ENCODE results near the gene CCSER2.
"Not testable (repeated sequence)": the region's sequence is repeated elsewhere in the genome, so short reads cannot be mapped to it uniquely, and the experiment has no call there.

The CCSER2 gene

GRCh38 chr10:84447701-84448400, 119.5 kb downstream of the CCSER2 start:
- no peak for DNase-seq (ENCODE audit: low read depth in 3 of 3, low spot score in 1 of 3)

- not testable (repeated sequence) for DNase-seq (ENCODE audit: low read depth in 3 of 3, low spot score in 1 of 3)
Measured at GRCh38 chr10:84449351-84449750, 121.0 kb downstream of the CCSER2 start.

DNA sequence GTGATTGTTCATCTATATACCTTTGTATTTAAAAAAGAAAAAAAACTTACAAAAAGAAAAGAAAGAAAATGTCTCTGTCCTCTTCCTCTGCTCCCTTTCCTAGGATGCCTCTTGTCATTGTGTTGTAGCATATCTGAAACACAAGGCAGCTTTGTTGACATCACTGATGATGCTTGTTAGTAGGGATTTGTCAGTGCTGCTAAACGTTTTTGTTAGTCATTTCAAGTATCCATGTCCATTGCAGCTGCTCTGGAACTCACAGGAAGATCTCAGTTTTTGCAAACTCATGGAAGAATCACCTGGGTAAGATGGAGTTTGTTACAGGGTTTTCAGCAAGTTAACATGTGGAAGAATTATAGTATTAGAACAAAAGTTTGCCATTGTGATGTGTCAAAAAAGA, 123.6 kb downstream of the CCSER2 start:
- no peak for DNase-seq (ENCODE audit: low read depth in 3 of 3, low spot score in 1 of 3)

DNA sequence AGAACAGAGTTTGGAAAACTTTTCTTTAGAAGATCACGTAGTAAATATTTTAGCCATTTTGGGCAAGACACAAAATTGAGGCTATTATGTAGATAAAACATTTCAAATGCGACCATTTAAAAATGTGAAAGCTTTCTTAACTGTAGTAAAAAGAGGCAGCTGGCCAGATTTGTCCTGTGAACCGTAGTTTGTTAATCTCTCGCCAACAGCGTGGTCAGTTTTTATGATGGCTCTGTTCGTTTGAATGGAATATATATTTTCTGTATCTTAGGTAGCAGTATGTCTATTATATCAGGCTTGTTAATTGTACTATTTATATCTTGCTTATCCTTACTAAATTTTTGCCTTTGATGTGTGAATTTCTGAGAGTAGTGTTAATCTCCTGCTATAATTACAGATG, 124.9 kb downstream of the CCSER2 start:
- DNase-seq (ENCODE audit: low read depth in 3 of 3, low spot score in 1 of 3) = no peak

GRCh38 chr10:84456126-84456525, 127.7 kb downstream of the CCSER2 start:
- DNase-seq (ENCODE audit: low read depth in 3 of 3, low spot score in 1 of 3) = no peak

DNA sequence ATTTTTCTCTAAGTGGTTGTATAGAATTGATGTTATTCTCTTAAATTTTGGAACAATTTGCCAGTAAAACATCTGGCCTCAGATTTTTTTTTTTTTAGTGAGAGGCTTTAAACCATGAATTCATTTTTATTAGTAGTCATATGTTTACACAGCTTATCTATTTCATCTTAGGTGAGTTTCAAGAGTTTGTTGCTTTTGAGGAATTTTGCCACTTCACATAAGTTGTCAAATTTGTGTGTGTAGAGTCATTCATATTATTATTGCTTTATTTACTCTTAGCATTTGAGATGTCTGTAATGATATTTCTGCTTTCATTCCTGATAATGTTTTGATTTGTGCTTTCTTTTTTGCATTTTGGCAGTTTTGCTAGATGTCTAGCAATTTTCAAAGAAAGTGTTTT, 132.1 kb downstream of the CCSER2 start:
- DNase-seq (ENCODE audit: low read depth in 3 of 3, low spot score in 1 of 3) = no peak

DNA sequence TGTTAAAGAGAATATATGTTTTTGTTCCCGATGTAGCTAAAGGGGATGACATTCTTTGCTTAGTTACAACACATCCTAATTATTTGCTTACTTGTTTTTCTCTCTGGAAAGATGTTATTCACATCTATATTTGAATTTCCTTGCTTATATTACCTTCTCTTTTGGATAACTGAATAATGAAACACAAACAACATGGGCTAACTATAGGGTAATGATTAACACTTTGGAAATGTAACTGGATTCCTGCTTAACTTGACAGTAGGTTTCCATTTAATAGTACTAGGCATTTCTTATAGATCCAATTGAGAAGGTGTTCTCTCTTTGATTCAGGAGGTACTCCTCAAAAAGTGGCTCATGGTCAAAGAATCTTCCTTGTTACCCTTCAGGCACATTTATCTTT, 141.1 kb downstream of the CCSER2 start:
- no peak for DNase-seq (ENCODE audit: low read depth in 3 of 3, low spot score in 1 of 3)

GRCh38 chr10:84473136-84473535, 144.7 kb downstream of the CCSER2 start:
- DNase-seq (ENCODE audit: low read depth in 3 of 3, low spot score in 1 of 3) = no peak

DNA sequence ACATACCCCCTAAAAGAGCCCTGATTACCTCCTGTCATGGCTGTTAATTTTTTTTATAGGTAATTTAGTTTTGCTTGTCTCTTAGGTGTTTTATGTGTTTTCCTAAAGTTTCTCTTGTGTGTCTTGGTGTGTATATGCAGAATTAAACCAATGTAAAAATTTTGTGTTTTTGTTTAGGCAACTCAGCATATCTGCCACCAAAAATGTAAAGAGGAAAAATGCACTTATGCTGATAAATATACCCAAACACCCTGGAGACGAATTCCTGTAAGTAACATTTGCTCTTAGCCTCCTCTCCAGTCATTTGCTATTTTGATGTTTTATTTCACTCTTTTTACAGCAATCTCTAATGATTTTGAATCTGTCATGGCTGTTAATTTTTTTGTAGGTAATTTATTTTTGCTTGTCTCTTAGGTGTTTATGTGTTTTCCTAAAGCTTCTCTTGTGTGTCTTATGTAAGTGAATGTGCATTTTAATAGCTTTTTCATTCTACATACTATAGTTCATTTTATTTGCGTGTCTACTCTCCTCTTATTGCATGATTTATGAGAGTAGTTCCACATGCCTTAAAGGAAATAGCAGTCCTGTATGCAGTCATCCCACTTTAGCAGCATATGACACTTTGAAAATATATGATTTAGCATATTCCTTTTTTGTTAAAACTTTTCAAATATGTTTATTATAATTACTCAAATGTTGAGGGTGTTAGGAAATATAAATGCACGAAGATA, 149.2 kb downstream of the CCSER2 start:
- no peak for DNase-seq (ENCODE audit: low read depth in 3 of 3, low spot score in 1 of 3)

DNA sequence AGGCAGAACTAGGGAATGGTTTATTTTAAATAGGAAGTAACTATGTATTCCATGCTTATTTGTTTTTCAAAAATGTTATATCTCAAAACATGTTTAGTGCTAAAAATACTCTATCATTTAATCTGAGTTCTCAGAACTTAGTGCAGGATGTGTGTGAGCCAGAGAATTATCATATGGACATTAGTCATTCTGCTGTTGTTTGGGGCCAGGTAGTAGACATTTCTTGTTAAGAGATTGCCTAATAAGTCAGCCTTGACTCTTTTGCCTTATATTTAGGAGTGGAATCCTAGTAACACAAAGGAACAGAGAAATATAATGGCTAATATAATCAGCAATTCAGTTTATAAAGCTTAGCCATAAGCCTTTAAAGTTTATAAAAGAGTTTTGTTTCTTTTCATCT, 149.8 kb downstream of the CCSER2 start:
- DNase-seq (ENCODE audit: low read depth in 3 of 3, low spot score in 1 of 3) = no peak

DNA sequence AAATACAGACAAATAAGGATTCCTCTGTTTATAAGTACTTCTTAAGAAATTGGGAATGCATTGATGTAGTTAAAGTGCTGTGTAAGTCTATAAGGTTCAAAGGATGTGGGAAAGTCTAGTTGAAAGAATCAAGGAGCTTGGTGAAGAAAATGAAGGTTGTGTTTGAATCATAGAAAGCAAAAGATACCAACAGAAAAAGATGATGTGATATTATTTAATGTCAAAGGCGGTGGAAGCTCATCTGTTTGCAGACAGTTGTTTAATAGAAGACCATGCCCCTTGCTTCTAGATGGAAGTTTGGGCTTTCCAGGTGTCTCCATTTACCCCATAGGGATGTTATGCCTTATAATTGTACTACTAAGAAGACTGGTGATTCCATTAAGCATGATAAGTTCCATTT, 150.3 kb downstream of the CCSER2 start:
- no peak for DNase-seq (ENCODE audit: low read depth in 3 of 3, low spot score in 1 of 3)

GRCh38 chr10:84484541-84484940, 156.2 kb downstream of the CCSER2 start:
- DNase-seq (ENCODE audit: low read depth in 3 of 3, low spot score in 1 of 3) = no peak

DNA sequence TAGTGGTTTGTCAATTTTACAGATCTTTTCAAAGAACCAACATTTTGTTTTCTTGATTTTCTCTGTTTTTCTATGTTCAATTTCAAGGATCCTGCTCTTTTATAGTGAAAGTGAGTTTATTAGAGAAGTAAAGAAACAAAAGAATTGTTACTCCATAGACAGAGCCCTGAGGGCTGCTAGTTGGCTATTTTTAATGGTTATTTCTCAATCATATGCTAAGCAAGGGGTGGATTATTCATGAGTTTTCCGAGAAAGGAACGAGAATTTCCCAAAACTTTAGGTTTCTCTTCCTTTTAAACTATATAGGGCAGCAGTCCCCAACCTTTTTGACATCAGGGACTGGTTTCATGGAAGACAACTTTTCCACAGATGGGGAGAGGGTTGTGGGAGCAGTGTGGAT, 165.0 kb downstream of the CCSER2 start:
- no peak for DNase-seq (ENCODE audit: low read depth in 3 of 3, low spot score in 1 of 3)

GRCh38 chr10:84493951-84494848, 165.8 kb downstream of the CCSER2 start:
- no peak for DNase-seq (ENCODE audit: low read depth in 3 of 3, low spot score in 1 of 3)

GRCh38 chr10:84494849-84495180, 166.4 kb downstream of the CCSER2 start:
- DNase-seq (ENCODE audit: low read depth in 3 of 3, low spot score in 1 of 3) = no peak

GRCh38 chr10:84497978-84498377, 169.6 kb downstream of the CCSER2 start:
- DNase-seq (ENCODE audit: low read depth in 3 of 3, low spot score in 1 of 3) = no peak

DNA sequence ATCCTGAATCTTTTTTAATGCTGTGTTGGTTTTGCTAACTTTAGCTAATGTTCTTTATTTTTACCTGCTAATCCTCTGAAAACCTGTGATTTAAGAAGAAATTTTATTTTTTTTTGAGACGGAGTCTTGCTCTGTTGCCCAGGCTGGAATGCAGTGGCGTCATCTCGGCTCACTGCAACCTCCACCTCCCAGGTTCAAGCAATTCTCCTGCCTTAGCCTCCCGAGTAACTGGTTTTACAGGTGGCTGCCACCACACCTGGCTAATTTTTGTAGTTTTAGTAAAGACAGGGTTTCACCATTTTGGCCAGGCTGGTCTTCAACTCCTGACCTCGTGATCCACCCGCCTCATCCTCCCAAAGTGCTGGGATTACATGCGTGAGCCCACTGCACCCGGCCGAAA, 170.7 kb downstream of the CCSER2 start:
- not testable (repeated sequence) for DNase-seq (ENCODE audit: low read depth in 3 of 3, low spot score in 1 of 3)

DNA sequence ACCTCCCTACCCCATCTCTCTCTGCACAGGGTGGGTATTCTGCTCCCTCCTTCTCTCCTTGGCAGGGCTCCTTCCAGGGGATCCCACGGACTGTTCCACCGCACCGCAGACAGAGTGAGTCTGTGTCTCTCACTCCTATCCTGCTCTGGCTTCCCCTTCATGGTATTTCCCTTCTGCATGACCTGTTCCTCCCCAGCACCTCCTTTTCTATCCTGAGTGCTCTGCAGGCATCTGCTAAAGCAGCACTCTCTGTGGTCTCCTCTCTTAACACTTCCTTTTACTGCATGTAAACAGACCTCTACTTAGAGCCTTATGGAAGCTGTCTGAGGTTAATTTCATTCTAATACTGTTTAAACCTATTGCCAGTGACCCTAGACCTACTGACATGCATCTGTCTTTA, 171.5 kb downstream of the CCSER2 start:
- DNase-seq (ENCODE audit: low read depth in 3 of 3, low spot score in 1 of 3) = no peak

DNA sequence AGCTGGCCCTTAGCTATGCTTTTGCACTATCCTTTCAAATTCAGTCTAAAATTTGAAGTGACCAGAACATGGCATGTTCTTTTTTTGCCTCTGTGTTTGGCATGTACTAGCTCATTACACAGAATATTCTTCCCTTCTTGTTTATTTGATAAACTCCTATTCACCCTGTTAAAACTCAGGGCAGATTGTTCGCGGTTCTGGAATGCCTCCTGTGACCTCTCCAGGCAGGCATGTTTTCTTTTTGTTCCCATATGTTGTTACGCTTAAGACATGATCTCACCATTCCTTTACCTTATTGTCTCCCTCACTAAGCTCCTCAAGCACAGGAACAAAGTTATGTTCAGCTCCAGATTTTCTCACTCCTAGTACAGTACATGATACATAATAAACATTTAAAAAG, 181.7 kb downstream of the CCSER2 start:
- no peak for DNase-seq (ENCODE audit: low read depth in 3 of 3, low spot score in 1 of 3)

GRCh38 chr10:84511106-84511505, 182.7 kb downstream of the CCSER2 start:
- no peak for DNase-seq (ENCODE audit: low read depth in 3 of 3, low spot score in 1 of 3)

DNA sequence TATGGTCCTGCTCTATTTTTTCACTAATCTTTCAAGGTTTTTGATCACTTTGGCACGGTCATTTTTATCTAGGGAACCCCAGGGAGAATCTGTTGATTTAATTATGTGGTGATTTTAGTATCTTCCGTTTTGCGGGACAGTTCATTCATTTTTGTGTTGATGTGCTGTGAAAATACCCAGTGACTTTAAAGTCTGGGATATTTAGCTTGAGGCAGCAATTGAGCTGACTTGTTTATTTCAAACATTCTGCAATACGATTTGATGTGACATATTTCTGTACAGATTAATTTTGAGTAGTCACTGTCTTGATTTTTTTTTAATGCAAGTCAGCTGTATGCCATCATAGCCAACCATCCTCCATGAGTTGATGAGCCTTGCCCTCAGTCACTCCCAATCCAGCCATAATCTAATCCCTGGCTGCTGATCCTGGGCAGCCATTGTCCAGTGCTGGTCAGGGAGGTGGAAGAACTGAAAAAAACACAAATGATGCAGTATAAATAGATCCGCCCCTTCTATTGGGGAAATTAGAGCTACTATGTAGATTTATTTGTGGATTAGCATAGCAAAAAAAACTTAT, 183.4 kb downstream of the CCSER2 start:
- DNase-seq (ENCODE audit: low read depth in 3 of 3, low spot score in 1 of 3) = no peak

DNA sequence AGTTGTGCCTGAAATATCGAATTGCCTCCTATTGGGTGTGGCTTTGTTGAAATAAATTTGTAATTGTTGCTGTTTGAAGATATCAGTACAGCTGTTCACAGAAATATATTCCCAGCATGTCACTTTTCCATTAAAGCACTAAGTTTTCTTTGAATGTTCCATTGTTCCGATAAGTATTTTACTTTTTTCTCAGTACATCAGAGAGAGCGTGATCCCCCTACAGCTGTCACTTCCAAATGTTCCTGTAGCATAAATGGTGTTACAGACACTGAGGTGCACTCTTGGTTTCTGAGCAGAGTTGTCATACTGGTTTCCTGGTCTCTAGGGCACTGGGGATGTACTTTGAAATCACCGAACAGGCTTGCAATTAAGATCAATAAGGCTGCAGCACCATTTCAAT, 189.2 kb downstream of the CCSER2 start:
- DNase-seq (ENCODE audit: low read depth in 3 of 3, low spot score in 1 of 3) = no peak

Measured in stimulated activated CD4-positive, alpha-beta T cell treated with anti-CD3 and anti-CD28 coated beads, TNF-alpha, amount 100 ng/mL, for 1 hour (primary cell).